Measurements from ENCODE around the gene STOML2. TPM values are rescaled to one million over a fixed set of nuclear protein-coding genes. Genes with fewer than 3 reads are reported as not detected.

STOML2 gene
- total RNA-seq, 1 experiment from 2014 or later, result 175 TPM

GRCh38 chr9:35073279-35073612, 29.7 kb downstream of the STOML2 start:
- H3K9ac ChIP-seq (ENCODE audit: low read length), result no peak overlapping the region
- H3F3A ChIP-seq (ENCODE audit: low read length, unreplicated experiment), result no peaks in the 10 kb centered on the region
- no peak overlapping the region for H3K4me3 ChIP-seq (ENCODE audit: low read length)
- no peak for ATAC-seq
- H3K4me2 ChIP-seq (ENCODE audit: low read length), result peak overlapping the region; percentile 38; the same call in 1 of the 2 replicates
- intact Hi-C loops (cut with micrococcal nuclease), result no loop called here
- peaks cover 36% of the 10 kb centered on the region for H4K20me1 ChIP-seq (ENCODE audit: low read length)
- H3K36me3 ChIP-seq (ENCODE audit: low read depth, low read length), result peaks cover 8% of the 10 kb centered on the region
- peak overlapping the region; percentile 13; the same call in 1 of the 2 replicates for H2AFZ ChIP-seq (ENCODE audit: low read length)
- peak overlapping the region; percentile 13; the same call in 1 of the 2 replicates for H3K27ac ChIP-seq (ENCODE audit: low read length)
- H3K9me2 ChIP-seq (replicated peaks; ENCODE audit: low read length), result no peaks in the 10 kb centered on the region
- peaks cover 22% of the 10 kb centered on the region for H3K4me1 ChIP-seq (ENCODE audit: insufficient read depth, low read length)
- no peaks in the 10 kb centered on the region for H3K27me3 ChIP-seq (ENCODE audit: low read length)
- peaks cover 58% of the 10 kb centered on the region for H3K79me2 ChIP-seq (ENCODE audit: low read length)
- CTCF ChIA-PET, result interaction anchor here (0.6 kb wide), 1 partner anchor 1743 kb away, joined by 6 read pairs; no protein-coding TSS in a partner anchor
- TSS peak; percentile 95 for BruUV-seq (replicated peaks)
- POLR2A ChIA-PET (ENCODE audit: unreplicated experiment), result no interaction called here
- DNase-seq, result no peak
- TF ChIP-seq EZH2 (IDR thresholded peaks at IDR 0.05; ENCODE audit: low read length, unreplicated experiment) (no peak), EZH2phosphoT487 (IDR thresholded peaks at IDR 0.05; ENCODE audit: borderline replicate concordance, low read length) (no peak), CTCF (conservative IDR thresholded peaks at IDR 0.05; ENCODE audit: low read depth, low read length) (no peak)
- H3K9me3 ChIP-seq (ENCODE audit: low read length), result no peaks in the 10 kb centered on the region

GRCh38 chr9:35072461-35073278, 30.3 kb downstream of the STOML2 start, which contains the start of gene VCP:
Gene VCP (minus strand): TSS chr9:35072625. CDS start chr9:35072353, 272 bp downstream.
- CTCF ChIA-PET, result interaction anchor here (0.6 kb wide), 1 partner anchor 24 kb away, joined by 4 read pairs; the partner anchor contains the start of gene PIGO
- H3K27me3 ChIP-seq (ENCODE audit: low read length), result no peaks in the 10 kb centered on the region
- intact Hi-C loops (cut with micrococcal nuclease), result no loop called here
- peak within 1 kb of the TSS; percentile 96 for H3K27ac ChIP-seq (ENCODE audit: low read length)
- H3K9ac ChIP-seq (ENCODE audit: low read length), result peak within 1 kb of the TSS; percentile 99
- H3K4me3 ChIP-seq (ENCODE audit: low read length), result peak within 1 kb of the TSS; percentile 97
- peak; percentile 90 for ATAC-seq
- H3K36me3 ChIP-seq (ENCODE audit: low read depth, low read length), result peaks cover 14% of the 10 kb centered on the region
- peak within 1 kb of the TSS; percentile 43; the same call in 1 of the 2 replicates for H2AFZ ChIP-seq (ENCODE audit: low read length)
- peaks cover 18% of the 10 kb centered on the region for H3K4me1 ChIP-seq (ENCODE audit: insufficient read depth, low read length)
- H4K20me1 ChIP-seq (ENCODE audit: low read length), result peaks cover 41% of the 10 kb centered on the region
- no peaks in the 10 kb centered on the region for H3F3A ChIP-seq (ENCODE audit: low read length, unreplicated experiment)
- peak; percentile 98 for DNase-seq
- BruUV-seq (replicated peaks), result no TSS peak
- H3K79me2 ChIP-seq (ENCODE audit: low read length), result peaks cover 58% of the 10 kb centered on the region
- H3K9me3 ChIP-seq (ENCODE audit: low read length), result no peaks in the 10 kb centered on the region
- H3K4me2 ChIP-seq (ENCODE audit: low read length), result peak within 1 kb of the TSS; percentile 97
- H3K9me2 ChIP-seq (replicated peaks; ENCODE audit: low read length), result no peaks in the 10 kb centered on the region
- no peak for TF ChIP-seq CTCF (conservative IDR thresholded peaks at IDR 0.05; ENCODE audit: low read depth, low read length)
- POLR2A ChIA-PET (ENCODE audit: unreplicated experiment), result no interaction called here
